Measurements from ENCODE around the gene MUC4. TPM values are rescaled to one million over a fixed set of nuclear protein-coding genes. Genes with fewer than 3 reads are reported as not detected.
"Not testable (repeated sequence)": the region's sequence is repeated elsewhere in the genome, so short reads cannot be mapped to it uniquely, and the experiment has no call there.

MUC4 gene
- total and polyA plus RNA-seq, 5 donors from 2014 or later = not detected

DNA sequence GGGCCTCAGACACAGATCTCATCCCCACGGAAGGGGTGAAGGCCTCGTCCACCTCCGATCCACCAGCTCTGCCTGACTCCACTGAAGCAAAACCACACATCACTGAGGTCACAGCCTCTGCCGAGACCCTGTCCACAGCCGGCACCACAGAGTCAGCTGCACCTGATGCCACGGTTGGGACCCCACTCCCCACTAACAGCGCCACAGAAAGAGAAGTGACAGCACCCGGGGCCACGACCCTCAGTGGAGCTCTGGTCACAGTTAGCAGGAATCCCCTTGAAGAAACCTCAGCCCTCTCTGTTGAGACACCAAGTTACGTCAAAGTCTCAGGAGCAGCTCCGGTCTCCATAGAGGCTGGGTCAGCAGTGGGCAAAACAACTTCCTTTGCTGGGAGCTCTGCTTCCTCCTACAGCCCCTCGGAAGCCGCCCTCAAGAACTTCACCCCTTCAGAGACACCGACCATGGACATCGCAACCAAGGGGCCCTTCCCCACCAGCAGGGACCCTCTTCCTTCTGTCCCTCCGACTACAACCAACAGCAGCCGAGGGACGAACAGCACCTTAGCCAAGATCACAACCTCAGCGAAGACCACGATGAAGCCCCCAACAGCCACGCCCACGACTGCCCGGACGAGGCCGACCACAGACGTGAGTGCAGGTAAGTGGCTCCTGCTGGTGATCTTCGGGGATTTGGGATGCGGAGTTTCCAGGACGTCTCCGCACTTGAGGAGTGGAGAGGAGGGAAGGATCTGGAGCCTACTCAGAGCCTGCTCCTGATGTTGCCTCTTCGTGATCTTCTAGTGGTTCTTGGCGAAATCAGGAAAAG is 85.6 kb downstream of the MUC4 start:
- H3K9me3 ChIP-seq (ENCODE audit: control insufficient read depth in 2 of 2, low read length in 2 of 2); H3K27me3 Mint-ChIP-seq; H3K9me3 Mint-ChIP-seq; H3K4me1 ChIP-seq (ENCODE audit: control insufficient read depth, insufficient read depth, low read length, poor library complexity, severe bottlenecking); H3K4me3 ChIP-seq (ENCODE audit: low read depth, low read length); H3K27ac Mint-ChIP-seq; H3K27me3 ChIP-seq (ENCODE audit: control insufficient read depth, insufficient read depth, low read length); ATAC-seq (ENCODE audit: low read depth in 2 of 2); H3K4me3 Mint-ChIP-seq; H3K27ac ChIP-seq (ENCODE audit: insufficient read depth, low read length, poor library complexity, severe bottlenecking); H3K36me3 ChIP-seq (ENCODE audit: control insufficient read depth, insufficient read depth, low read length); DNase-seq: not testable (repeated sequence)
- peaks cover 17% of the 10 kb centered on the region for H3K36me3 Mint-ChIP-seq
- peaks cover 0 to 12% (median 5%) of the 10 kb centered on the region in 4 donors for H3K4me1 Mint-ChIP-seq

DNA sequence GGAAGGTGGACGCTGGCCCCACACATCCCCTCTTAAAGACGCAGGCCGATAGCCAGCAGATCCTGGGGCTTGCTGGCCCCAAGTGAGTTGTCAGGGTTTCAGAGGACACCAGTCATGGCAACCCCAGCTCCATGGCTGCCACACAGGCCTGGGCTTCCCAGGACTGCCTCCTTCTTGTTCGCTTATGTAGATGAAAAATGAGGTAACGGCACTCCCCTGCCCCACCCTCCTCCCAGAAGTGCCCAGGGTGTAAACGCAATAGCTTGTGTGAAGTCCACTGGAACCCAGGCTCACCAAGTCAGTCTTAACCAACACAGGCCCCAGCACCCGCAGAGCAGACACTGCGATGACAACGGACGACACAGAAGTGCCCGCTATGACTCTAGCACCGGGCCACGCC is 87.4 kb downstream of the MUC4 start:
- not testable (repeated sequence) for H3K4me1 ChIP-seq (ENCODE audit: control insufficient read depth, insufficient read depth, low read length, poor library complexity, severe bottlenecking); H3K4me3 Mint-ChIP-seq; H3K9me3 ChIP-seq (ENCODE audit: control insufficient read depth in 2 of 2, low read length in 2 of 2); H3K27ac ChIP-seq (ENCODE audit: insufficient read depth, low read length, poor library complexity, severe bottlenecking); H3K36me3 ChIP-seq (ENCODE audit: control insufficient read depth, insufficient read depth, low read length); ATAC-seq (ENCODE audit: low read depth in 2 of 2); H3K36me3 Mint-ChIP-seq; H3K27me3 ChIP-seq (ENCODE audit: control insufficient read depth, insufficient read depth, low read length); H3K4me3 ChIP-seq (ENCODE audit: low read depth, low read length); H3K9me3 Mint-ChIP-seq; DNase-seq; H3K27ac Mint-ChIP-seq; H3K27me3 Mint-ChIP-seq
- H3K4me1 Mint-ChIP-seq = peaks cover 0 to 12% (median 6%) of the 10 kb centered on the region in 4 donors

DNA sequence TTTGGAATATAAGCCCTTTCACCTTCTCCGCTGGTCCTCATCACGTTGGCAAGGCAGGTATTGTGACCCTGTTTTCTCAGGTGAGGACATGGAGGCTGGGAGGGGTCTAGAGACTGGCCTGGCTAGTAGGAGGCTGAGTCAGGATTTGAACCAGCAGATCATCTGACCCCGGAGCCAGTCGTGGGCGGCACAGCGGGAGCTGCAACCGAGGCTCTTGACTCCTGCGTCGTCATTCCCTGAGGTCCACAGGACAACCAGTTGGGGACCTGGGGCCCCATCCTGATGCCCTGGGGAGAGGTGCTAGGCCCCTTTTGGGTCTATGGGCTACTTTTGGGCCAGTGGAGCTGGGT is 88.8 kb downstream of the MUC4 start:
- H3K4me3 ChIP-seq (ENCODE audit: low read depth, low read length); DNase-seq; H3K27me3 Mint-ChIP-seq; H3K9me3 ChIP-seq (ENCODE audit: control insufficient read depth in 2 of 2, low read length in 2 of 2); H3K27ac Mint-ChIP-seq; H3K36me3 ChIP-seq (ENCODE audit: control insufficient read depth, insufficient read depth, low read length); H3K4me1 ChIP-seq (ENCODE audit: control insufficient read depth, insufficient read depth, low read length, poor library complexity, severe bottlenecking); H3K27me3 ChIP-seq (ENCODE audit: control insufficient read depth, insufficient read depth, low read length); H3K9me3 Mint-ChIP-seq; ATAC-seq (ENCODE audit: low read depth in 2 of 2); H3K4me3 Mint-ChIP-seq; H3K27ac ChIP-seq (ENCODE audit: insufficient read depth, low read length, poor library complexity, severe bottlenecking): not testable (repeated sequence)
- Mint-ChIP-seq H3K36me3 (peaks cover 13% of the 10 kb centered on the region), H3K4me1 (peaks cover 0 to 10% (median 5%) of the 10 kb centered on the region in 4 donors)

GRCh38 chr3:195722139-195722995 is 89.4 kb downstream of the MUC4 start:
- H3K4me1 Mint-ChIP-seq; H3K27me3 ChIP-seq (ENCODE audit: control insufficient read depth, insufficient read depth, low read length); H3K27ac Mint-ChIP-seq; H3K27ac ChIP-seq (ENCODE audit: insufficient read depth, low read length, poor library complexity, severe bottlenecking); H3K4me1 ChIP-seq (ENCODE audit: control insufficient read depth, insufficient read depth, low read length, poor library complexity, severe bottlenecking); H3K9me3 ChIP-seq (ENCODE audit: control insufficient read depth in 2 of 2, low read length in 2 of 2); DNase-seq; H3K36me3 ChIP-seq (ENCODE audit: control insufficient read depth, insufficient read depth, low read length); H3K27me3 Mint-ChIP-seq; H3K4me3 Mint-ChIP-seq; H3K4me3 ChIP-seq (ENCODE audit: low read depth, low read length); H3K9me3 Mint-ChIP-seq: not testable (repeated sequence)
- peak in 1 of 2 donors; percentile 10 for ATAC-seq (ENCODE audit: low read depth in 2 of 2)
- peaks cover 13% of the 10 kb centered on the region for H3K36me3 Mint-ChIP-seq

- not testable (repeated sequence) for H3K4me3 ChIP-seq (ENCODE audit: low read depth, low read length); H3K27me3 Mint-ChIP-seq; H3K27me3 ChIP-seq (ENCODE audit: control insufficient read depth, insufficient read depth, low read length); H3K4me1 Mint-ChIP-seq; H3K36me3 ChIP-seq (ENCODE audit: control insufficient read depth, insufficient read depth, low read length); H3K4me3 Mint-ChIP-seq; H3K27ac ChIP-seq (ENCODE audit: insufficient read depth, low read length, poor library complexity, severe bottlenecking); H3K9me3 ChIP-seq (ENCODE audit: control insufficient read depth in 2 of 2, low read length in 2 of 2); H3K4me1 ChIP-seq (ENCODE audit: control insufficient read depth, insufficient read depth, low read length, poor library complexity, severe bottlenecking); H3K9me3 Mint-ChIP-seq; DNase-seq
- H3K27ac Mint-ChIP-seq = peak within 1 kb of the TSS in 2 of 3 donors; percentile 11 to 23
- H3K36me3 Mint-ChIP-seq = peaks cover 21% of the 10 kb centered on the region
- ATAC-seq (ENCODE audit: low read depth in 2 of 2) = peak in 1 of 2 donors; percentile 17
Measured at GRCh38 chr3:195720831-195721506, 90.8 kb downstream of the MUC4 start, which contains the start of gene MUC20. Gene MUC20 (plus strand): TSS chr3:195720978. CDS start chr3:195721008, 30 bp downstream.

DNA sequence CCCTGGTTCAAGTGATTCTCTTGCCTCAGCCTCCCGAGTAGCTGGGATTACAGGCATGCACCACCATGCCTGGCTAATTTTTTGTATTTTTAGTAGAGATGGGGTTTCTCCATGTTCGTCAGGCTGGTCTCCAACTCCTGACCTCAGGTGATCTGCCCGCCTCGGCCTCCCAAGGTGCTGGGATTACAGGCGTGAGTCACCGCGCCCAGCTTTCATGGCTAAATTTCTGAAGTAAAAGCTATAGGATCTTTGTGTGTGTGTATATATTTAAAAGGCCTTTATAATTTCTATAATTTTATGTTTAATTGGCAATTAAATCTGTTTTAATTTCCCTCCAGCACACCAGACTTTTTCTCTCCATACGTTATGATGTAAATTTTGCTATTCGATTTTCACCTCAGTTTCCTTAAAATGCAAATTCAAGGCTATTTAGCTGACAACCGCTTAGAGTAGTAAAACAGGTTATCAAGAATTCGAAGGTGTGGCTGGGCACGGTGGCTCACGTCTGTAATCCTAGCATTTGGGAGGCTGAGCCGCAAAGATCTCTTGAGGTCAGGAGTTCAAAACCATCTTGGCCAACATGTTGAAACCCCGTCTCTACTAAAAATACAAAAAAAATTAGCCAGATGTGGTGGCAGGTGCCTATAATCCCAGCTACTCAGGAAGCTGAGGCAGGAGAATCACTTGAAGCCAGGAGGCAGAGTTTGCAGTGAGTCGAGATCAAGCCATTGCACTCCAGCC is 92.0 kb downstream of the MUC4 start:
- H3K4me1 ChIP-seq (ENCODE audit: control insufficient read depth, insufficient read depth, low read length, poor library complexity, severe bottlenecking); ATAC-seq (ENCODE audit: low read depth in 2 of 2); H3K36me3 ChIP-seq (ENCODE audit: control insufficient read depth, insufficient read depth, low read length); H3K9me3 Mint-ChIP-seq; H3K9me3 ChIP-seq (ENCODE audit: control insufficient read depth in 2 of 2, low read length in 2 of 2); H3K4me3 ChIP-seq (ENCODE audit: low read depth, low read length); H3K27ac Mint-ChIP-seq; H3K27me3 ChIP-seq (ENCODE audit: control insufficient read depth, insufficient read depth, low read length); H3K4me3 Mint-ChIP-seq; DNase-seq; H3K27me3 Mint-ChIP-seq; H3K27ac ChIP-seq (ENCODE audit: insufficient read depth, low read length, poor library complexity, severe bottlenecking); H3K4me1 Mint-ChIP-seq: not testable (repeated sequence)
- peaks cover 31% of the 10 kb centered on the region for H3K36me3 Mint-ChIP-seq

GRCh38 chr3:195718477-195718984 is 93.2 kb downstream of the MUC4 start:
- no peak for DNase-seq
- no peaks in the 10 kb centered on the region for H3K4me1 ChIP-seq (ENCODE audit: control insufficient read depth, insufficient read depth, low read length, poor library complexity, severe bottlenecking)
- ATAC-seq (ENCODE audit: low read depth in 2 of 2) = no peak
- no peaks in the 10 kb centered on the region for H3K9me3 ChIP-seq (ENCODE audit: control insufficient read depth in 2 of 2, low read length in 2 of 2)
- no peaks in the 10 kb centered on the region for H3K27me3 ChIP-seq (ENCODE audit: control insufficient read depth, insufficient read depth, low read length)
- no peak overlapping the region for H3K4me3 ChIP-seq (ENCODE audit: low read depth, low read length)
- H3K27ac ChIP-seq (ENCODE audit: insufficient read depth, low read length, poor library complexity, severe bottlenecking) = no peak overlapping the region
- Mint-ChIP-seq H3K27ac (no peak overlapping the region), H3K27me3 (no peaks in the 10 kb centered on the region), H3K4me1 (peaks cover 0 to 4% (median 1%) of the 10 kb centered on the region in 4 donors), H3K36me3 (peaks cover 37% of the 10 kb centered on the region), H3K4me3 (no peak overlapping the region), H3K9me3 (no peaks in the 10 kb centered on the region)
- peaks cover 7% of the 10 kb centered on the region for H3K36me3 ChIP-seq (ENCODE audit: control insufficient read depth, insufficient read depth, low read length)

Data from CD4-positive, CD25-positive, alpha-beta regulatory T cell (primary cell).